Ectodermal cell (in vitro differentiated cells): ENCODE measurements around the gene TGFA.

Experiments
- H3K27ac ChIP-seq: 2 replicates; pipeline ENCODE4 v1.7.0; 2013; ENCODE audit warnings: mild to moderate bottlenecking, low read depth, low read length; ENCODE audit not compliant: insufficient read depth, poor library complexity, severe bottlenecking
- H3K27me3 ChIP-seq: 2 replicates; pipeline ENCODE4 v1.7.0; 2013; ENCODE audit warnings: mild to moderate bottlenecking, low read length; ENCODE audit not compliant: insufficient read depth, control insufficient read depth, poor library complexity, severe bottlenecking
- H3K36me3 ChIP-seq: one replicate; pipeline ENCODE4 v1.7.0; 2013; ENCODE audit warnings: low read length; ENCODE audit not compliant: control insufficient read depth, insufficient read depth
- H3K4me1 ChIP-seq: one replicate; pipeline ENCODE4 v1.7.0; 2013; ENCODE audit warnings: low read length; ENCODE audit not compliant: control insufficient read depth, insufficient read depth
- H3K4me3 ChIP-seq: 2 replicates; pipeline ENCODE4 v1.7.0; 2013; ENCODE audit warnings: low read depth, low read length, control low read depth; ENCODE audit not compliant: insufficient read depth
- H3K9me3 ChIP-seq: 2 replicates; pipeline ENCODE4 v1.7.0; 2013; ENCODE audit warnings: mild to moderate bottlenecking, low read length, moderate library complexity; ENCODE audit not compliant: control insufficient read depth
- WGBS, 2 experiments: methylation state at CpG; one replicate each; pipeline ENCODE4 v1.1.7; 2013; ENCODE audit warnings: missing lambda C conversion rate in 2 of 2; 5-methylcytosine and 5-hydroxymethylcytosine counted together

Gene TGFA

GRCh38 chr2:70515938-70516337, 37.7 kb downstream of the TGFA start:
- Histone ChIP-seq H3K27me3 (no peaks in the 10 kb centered on the region), H3K9me3 (no peaks in the 10 kb centered on the region), H3K36me3 (no peaks in the 10 kb centered on the region), H3K27ac (no peak overlapping the region), H3K4me1 (no peaks in the 10 kb centered on the region), H3K4me3 (no peak overlapping the region)
- 89% methylated on average over 4 of the region's 4 CpGs for WGBS, 2 experiments

GRCh38 chr2:70514612-70515055, 39.0 kb downstream of the TGFA start:
- Histone ChIP-seq H3K27ac (no peak overlapping the region), H3K4me3 (no peak overlapping the region), H3K9me3 (no peaks in the 10 kb centered on the region), H3K4me1 (no peaks in the 10 kb centered on the region), H3K27me3 (no peaks in the 10 kb centered on the region), H3K36me3 (no peaks in the 10 kb centered on the region)
- 82 to 84% methylated on average over 14 to 15 of the region's 15 CpGs for WGBS, 2 experiments

- no peaks in the 10 kb centered on the region for H3K27me3 ChIP-seq
- H3K36me3 ChIP-seq, result no peaks in the 10 kb centered on the region
- no peaks in the 10 kb centered on the region for H3K9me3 ChIP-seq
- WGBS, 2 experiments, result 88 to 93% methylated on average over 4 of the region's 4 CpGs
- no peak overlapping the region for H3K4me3 ChIP-seq
- H3K4me1 ChIP-seq, result no peaks in the 10 kb centered on the region
- H3K27ac ChIP-seq, result no peak overlapping the region
Observed at GRCh38 chr2:70513738-70514137, 39.9 kb downstream of the TGFA start.

GRCh38 chr2:70511971-70512729, 41.5 kb downstream of the TGFA start:
- H3K36me3 ChIP-seq, result no peaks in the 10 kb centered on the region
- H3K4me1 ChIP-seq, result no peaks in the 10 kb centered on the region
- H3K9me3 ChIP-seq, result no peaks in the 10 kb centered on the region
- no peak overlapping the region for H3K4me3 ChIP-seq
- WGBS, 2 experiments, result 89 to 92% methylated on average over 8 of the region's 8 CpGs
- H3K27me3 ChIP-seq, result no peaks in the 10 kb centered on the region
- no peak overlapping the region for H3K27ac ChIP-seq

- no peaks in the 10 kb centered on the region for H3K9me3 ChIP-seq
- H3K27ac ChIP-seq, result no peak overlapping the region
- H3K36me3 ChIP-seq, result no peaks in the 10 kb centered on the region
- H3K4me1 ChIP-seq, result no peaks in the 10 kb centered on the region
- 92 to 96% methylated on average over 1 of the region's 1 CpG for WGBS, 2 experiments
- H3K27me3 ChIP-seq, result no peaks in the 10 kb centered on the region
- H3K4me3 ChIP-seq, result no peak overlapping the region
Observed at GRCh38 chr2:70510313-70510712, 43.3 kb downstream of the TGFA start.

- WGBS, 2 experiments, result 90% methylated on average over 3 of the region's 3 CpGs
- no peaks in the 10 kb centered on the region for H3K4me1 ChIP-seq
- no peaks in the 10 kb centered on the region for H3K36me3 ChIP-seq
- no peaks in the 10 kb centered on the region for H3K9me3 ChIP-seq
- H3K4me3 ChIP-seq, result no peak overlapping the region
- H3K27ac ChIP-seq, result no peak overlapping the region
- no peaks in the 10 kb centered on the region for H3K27me3 ChIP-seq
Observed at GRCh38 chr2:70509565-70509964, 44.1 kb downstream of the TGFA start.

- no peaks in the 10 kb centered on the region for H3K9me3 ChIP-seq
- no peaks in the 10 kb centered on the region for H3K36me3 ChIP-seq
- H3K27ac ChIP-seq, result no peak overlapping the region
- WGBS, 2 experiments, result 81 to 83% methylated on average over 7 of the region's 7 CpGs
- no peaks in the 10 kb centered on the region for H3K4me1 ChIP-seq
- H3K4me3 ChIP-seq, result no peak overlapping the region
- H3K27me3 ChIP-seq, result no peaks in the 10 kb centered on the region
Observed at GRCh38 chr2:70508711-70509462, 44.7 kb downstream of the TGFA start.

- 89 to 93% methylated on average over 8 of the region's 8 CpGs for WGBS, 2 experiments
- no peaks in the 10 kb centered on the region for H3K27me3 ChIP-seq
- no peak overlapping the region for H3K27ac ChIP-seq
- H3K4me3 ChIP-seq, result no peak overlapping the region
- H3K4me1 ChIP-seq, result no peaks in the 10 kb centered on the region
- H3K9me3 ChIP-seq, result no peaks in the 10 kb centered on the region
- no peaks in the 10 kb centered on the region for H3K36me3 ChIP-seq
Observed at GRCh38 chr2:70505613-70506391, 47.8 kb downstream of the TGFA start.

- no peaks in the 10 kb centered on the region for H3K27me3 ChIP-seq
- no peak overlapping the region for H3K4me3 ChIP-seq
- no peaks in the 10 kb centered on the region for H3K4me1 ChIP-seq
Observed at GRCh38 chr2:70504750-70505149, 48.9 kb downstream of the TGFA start.

GRCh38 chr2:70503896-70504295, 49.7 kb downstream of the TGFA start:
- no peaks in the 10 kb centered on the region for H3K9me3 ChIP-seq
- H3K4me3 ChIP-seq, result no peak overlapping the region
- H3K27ac ChIP-seq, result no peak overlapping the region
- H3K36me3 ChIP-seq, result no peaks in the 10 kb centered on the region
- 90 to 94% methylated on average over 4 of the region's 4 CpGs for WGBS, 2 experiments
- H3K4me1 ChIP-seq, result no peaks in the 10 kb centered on the region
- no peaks in the 10 kb centered on the region for H3K27me3 ChIP-seq

More at GRCh38 chr2:70504750-70505149, 48.9 kb downstream of the TGFA start:
- H3K27ac ChIP-seq, result no peak overlapping the region
- H3K36me3 ChIP-seq, result no peaks in the 10 kb centered on the region
- no peaks in the 10 kb centered on the region for H3K9me3 ChIP-seq
